NT2/D1 (cell line): ENCODE data around the gene WDSUB1.

Source experiments
- YY1 ChIP-seq: IDR thresholded peaks from 2 replicates; pipeline ENCODE4 v1.6.1; 2011; ENCODE audit not compliant: insufficient read length, insufficient read depth
- ZNF274 ChIP-seq: IDR thresholded peaks from 2 replicates; pipeline ENCODE4 v1.6.1; 2011; ENCODE audit warnings: mild to moderate bottlenecking, low read depth, low read length

GRCh38 chr2:159193791-159194190 is 92.7 kb downstream of the WDSUB1 start:
- no peak for TF ChIP-seq YY1
- TF ChIP-seq ZNF274: no peak
